ENCODE data around the gene SLC39A10.

DNA sequence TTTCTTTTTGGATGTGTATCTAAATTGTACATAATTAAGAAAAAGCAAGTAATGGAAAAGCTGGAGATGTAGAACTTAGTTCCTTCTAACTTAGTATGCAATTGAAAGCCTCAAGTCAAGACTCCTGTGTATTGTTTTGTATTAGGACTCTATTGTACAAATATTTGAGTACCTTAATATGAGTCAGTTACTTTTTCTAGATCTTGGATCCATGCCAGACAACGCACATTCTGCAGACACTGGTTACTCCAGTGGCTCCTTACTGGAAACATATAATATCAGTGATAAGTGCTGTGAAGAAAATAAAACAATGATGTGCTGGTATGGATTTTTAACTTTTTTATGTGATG lies 1.5 kb downstream of the SLC39A10 start:
- TF ChIP-seq POLR2A (IDR thresholded peaks at IDR 0.05; ENCODE audit: low read depth, low read length) = no peak
- TF ChIP-seq TAF1 (IDR thresholded peaks at IDR 0.05; ENCODE audit: low read depth, low read length) = no peak
- TF ChIP-seq POLR2AphosphoS5 (IDR thresholded peaks at IDR 0.05; ENCODE audit: low read depth, low read length) = no peak
- no peak for TF ChIP-seq PAX5 (IDR thresholded peaks at IDR 0.05; ENCODE audit: insufficient read depth, low read length, severe bottlenecking)
